ENCODE data around the gene CEMP1.

CEMP1 gene

DNA sequence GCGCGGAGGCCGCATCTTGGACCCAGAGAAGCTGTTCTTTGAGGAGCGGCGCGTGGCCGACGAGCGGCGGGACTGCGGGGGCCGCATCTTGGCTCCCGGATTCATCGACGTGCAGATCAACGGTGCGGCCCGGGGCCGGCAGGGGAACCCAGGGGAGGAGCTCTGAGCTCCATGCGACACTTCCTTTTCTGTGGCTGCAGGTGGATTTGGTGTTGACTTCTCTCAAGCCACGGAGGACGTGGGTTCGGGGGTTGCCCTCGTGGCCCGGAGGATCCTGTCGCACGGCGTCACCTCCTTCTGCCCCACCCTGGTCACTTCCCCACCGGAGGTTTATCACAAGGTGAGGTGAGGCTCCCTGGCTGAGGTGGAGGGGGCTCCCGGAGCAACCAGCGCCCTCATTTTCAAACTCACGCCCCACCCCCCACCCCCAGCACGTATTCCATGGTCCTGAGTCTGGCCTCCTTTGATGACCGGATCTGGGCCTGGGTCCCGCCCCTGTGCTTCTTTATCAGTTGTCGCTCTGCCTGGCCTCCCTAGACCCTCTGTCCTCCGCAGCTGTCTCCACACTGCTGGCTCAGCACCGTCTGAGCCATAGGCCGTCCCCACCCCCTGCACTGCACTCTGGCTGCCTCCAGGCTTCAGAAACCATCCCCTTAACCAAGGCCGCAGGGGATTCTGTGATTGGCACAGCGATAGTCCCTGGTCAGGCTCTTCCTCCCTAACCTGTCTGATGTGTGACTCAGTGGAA lies 10.2 kb downstream of the CEMP1 start:
- peak in 1 of 2 donors; percentile 29 for DNase-seq (ENCODE audit: low read depth in 2 of 2, low spot score in 1 of 2)

DNA sequence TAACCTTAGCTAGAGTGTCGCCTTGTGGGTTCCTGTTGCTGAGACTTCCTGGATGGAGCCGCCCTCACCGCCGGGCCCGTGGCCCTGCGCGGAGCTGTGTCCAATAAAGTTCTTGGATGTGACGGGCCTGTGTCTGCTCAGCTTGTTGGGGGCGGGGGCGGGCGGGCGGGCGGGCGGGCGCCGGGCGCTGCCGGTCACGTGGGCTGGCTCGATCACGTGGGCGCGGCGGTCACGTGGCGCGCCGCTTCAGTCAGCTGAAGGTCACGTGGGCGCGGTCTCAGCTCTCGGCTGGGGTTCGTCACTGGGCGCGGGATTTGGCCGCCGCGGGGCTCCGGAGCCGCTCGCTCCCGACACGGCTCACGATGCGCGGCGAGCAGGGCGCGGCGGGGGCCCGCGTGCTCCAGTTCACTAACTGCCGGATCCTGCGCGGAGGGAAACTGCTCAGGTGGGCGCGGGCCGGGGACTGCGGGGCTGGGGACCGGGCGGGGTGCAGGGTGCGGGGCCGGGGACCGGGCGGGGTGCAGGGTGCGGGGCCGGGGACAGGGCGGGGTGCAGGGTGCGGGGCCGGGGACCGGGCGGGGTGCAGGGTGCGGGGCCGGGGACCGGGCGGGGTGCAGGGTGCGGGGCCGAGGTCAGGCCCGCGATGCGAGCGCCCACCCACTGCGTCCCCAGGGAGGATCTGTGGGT lies 11.0 kb downstream of the CEMP1 start, which contains the start of gene AMDHD2:
AMDHD2 (plus strand) TSS at position 275 of the 687 bp plus-strand sequence; CDS start at position 363, 88 bp downstream.
- peak; percentile 71 to 77 for DNase-seq (ENCODE audit: low read depth in 2 of 2, low spot score in 1 of 2)

DNA sequence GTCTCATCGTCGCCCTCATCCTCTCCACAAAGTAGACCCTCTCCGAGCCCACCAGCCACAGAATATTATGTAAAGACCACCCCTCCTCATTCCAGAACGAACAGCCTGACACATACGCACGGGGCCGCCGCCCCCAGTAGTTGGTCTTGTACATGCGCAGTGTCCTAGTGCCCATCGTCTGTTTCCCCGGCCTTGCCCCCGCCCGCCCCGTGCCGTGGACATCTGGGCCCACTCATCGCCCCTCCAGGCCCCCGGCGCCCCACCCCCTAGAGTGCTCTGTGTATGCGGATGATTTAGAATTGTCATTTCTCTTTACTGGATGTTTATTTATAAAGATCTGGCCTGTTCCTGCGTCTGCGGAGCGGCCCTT lies 11.5 kb downstream of the CEMP1 start:
- DNase-seq (ENCODE audit: low read depth in 2 of 2, low spot score in 1 of 2) = no peak

DNA sequence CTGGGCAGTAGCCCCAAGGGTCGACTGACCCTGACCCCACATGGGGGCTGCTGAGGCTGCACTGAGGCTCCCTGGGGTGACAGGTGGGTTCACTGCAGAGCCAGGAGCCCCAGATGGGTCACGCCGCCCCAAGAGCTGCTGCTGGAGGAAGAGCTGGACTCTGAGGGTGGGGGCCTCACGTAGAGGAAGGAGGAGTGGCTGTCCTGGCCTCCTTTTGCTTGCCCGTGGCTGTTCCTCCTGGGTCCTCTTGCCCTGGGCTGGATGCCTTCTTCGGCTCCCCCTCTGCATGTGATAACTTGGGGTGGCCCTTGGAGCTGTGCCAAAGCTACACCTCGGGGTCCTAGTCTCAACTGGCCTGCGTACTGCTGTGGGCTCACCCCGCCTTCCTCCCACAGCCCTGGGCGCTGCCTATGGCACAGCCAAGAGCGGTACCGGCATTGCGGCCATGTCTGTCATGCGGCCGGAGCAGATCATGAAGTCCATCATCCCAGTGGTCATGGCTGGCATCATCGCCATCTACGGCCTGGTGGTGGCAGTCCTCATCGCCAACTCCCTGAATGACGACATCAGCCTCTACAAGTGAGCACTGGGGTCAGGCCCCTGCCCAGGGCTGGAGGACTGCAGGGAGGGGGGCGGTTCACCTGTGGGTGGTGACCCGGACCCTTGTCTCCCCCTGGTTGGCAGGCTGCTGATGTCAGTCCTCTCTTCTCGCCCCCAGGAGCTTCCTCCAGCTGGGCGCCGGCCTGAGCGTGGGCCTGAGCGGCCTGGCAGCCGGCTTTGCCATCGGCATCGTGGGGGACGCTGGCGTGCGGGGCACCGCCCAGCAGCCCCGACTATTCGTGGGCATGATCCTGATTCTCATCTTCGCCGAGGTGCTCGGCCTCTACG lies 12.1 kb downstream of the CEMP1 start:
- DNase-seq (ENCODE audit: low read depth in 2 of 2, low spot score in 1 of 2) = no peak

DNA sequence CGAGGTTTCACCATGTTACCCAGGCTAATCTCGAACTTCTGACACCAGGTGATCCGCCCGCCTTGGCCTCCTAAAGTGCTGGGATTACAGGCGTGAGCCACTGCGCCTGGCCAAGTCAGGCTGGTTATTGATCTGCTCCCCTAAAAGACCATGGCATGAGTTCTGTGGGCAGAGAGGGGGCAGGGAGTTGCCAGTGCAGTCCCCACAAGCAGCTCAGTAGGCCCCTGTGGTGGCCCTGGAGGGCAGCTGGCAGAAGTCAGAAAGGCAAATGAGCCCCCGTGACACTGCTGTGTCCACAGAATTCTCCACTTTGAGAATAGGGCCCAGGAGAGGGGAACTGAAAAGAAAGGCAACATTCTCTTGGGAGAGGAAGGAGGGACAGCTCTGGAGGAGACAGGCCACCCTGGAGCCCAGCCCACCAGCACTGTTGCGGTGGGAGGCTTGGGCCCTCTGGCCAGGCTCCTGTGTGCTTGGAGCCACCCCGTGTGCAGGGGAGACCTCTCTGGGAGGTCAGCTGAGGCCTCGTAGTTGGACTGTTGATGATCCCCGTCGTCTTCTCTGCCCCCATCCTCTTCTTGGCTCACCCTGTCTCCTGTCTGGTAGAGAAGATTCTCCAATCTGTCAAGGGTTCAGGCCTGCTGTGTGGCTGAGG lies 13.1 kb downstream of the CEMP1 start:
- DNase-seq (ENCODE audit: low read depth in 2 of 2, low spot score in 1 of 2) = no peak

DNA sequence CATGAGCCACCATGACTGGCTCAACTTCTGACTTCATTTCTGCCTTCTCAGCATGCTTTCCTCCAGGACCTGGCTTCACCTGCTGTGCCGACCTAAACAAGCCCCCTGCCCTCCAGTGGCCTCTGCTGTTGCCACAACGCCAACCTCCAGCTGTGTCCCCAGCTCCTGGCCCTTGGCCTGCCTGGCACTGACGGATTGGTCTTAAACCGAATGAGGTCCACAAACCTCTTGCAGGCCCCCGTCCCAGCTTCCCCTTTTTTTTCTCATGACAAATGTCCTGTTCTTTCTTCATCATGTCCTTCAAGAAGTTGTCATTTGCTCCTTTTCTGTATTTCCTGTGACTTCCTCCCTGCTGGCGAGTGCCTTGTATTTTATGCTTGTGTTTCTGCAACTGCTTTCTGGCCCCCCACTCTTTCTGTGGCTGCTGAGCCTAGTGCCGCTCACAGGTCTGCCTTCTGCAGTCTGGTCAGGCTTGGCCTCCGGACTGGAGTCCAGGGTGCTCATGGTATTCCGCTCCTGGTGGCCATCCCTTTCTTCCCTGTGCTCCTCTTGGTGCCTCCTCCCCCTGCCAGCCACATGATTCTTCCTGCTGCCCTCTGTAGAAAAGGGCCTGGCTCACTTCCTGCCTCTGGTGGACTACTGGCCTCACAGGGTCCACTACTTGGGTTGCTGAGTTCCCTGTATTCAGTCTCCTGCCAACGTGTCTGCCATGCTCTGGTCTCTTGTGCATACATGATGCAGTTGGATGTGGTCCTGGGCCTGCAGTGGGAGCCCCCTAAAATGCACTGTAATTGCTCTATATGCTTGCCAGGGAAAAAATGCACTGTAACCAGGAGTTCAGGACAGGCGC lies 14.6 kb downstream of the CEMP1 start:
- DNase-seq (ENCODE audit: low read depth in 2 of 2, low spot score in 1 of 2) = no peak

DNA sequence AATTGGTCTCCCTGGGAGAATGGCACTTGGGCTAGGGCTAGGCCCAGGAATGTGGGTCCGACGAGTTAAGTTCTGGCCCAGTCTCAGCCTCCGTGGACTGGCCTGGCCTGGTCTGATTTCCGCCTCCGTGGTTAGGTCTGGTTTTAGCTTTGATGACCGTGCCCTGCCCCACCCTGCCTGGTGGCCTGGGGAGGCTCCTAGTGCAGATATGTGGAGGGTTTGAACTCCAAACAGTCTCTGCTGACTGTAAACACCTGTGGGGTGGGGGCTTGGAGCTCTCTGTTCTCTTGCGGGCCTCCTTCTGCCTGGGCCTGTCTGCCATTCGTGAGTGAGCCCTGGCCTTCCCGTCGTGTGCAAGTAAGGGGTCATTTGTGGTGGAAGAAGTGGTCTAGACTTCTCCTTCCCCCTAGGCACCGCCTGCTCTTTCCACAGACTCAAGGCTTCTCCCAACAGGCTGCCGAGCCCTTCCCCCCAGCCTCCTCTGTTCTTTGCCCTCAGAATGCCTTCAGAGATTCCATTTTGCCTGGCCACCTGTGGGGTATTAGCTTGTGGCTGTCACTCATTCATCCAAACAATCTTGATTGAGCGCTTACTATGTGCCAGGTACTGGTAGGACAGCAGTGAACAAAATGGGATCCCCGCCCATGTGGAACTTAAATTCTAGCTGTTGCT lies 15.9 kb downstream of the CEMP1 start:
- DNase-seq (ENCODE audit: low read depth in 2 of 2, low spot score in 1 of 2) = no peak

DNA sequence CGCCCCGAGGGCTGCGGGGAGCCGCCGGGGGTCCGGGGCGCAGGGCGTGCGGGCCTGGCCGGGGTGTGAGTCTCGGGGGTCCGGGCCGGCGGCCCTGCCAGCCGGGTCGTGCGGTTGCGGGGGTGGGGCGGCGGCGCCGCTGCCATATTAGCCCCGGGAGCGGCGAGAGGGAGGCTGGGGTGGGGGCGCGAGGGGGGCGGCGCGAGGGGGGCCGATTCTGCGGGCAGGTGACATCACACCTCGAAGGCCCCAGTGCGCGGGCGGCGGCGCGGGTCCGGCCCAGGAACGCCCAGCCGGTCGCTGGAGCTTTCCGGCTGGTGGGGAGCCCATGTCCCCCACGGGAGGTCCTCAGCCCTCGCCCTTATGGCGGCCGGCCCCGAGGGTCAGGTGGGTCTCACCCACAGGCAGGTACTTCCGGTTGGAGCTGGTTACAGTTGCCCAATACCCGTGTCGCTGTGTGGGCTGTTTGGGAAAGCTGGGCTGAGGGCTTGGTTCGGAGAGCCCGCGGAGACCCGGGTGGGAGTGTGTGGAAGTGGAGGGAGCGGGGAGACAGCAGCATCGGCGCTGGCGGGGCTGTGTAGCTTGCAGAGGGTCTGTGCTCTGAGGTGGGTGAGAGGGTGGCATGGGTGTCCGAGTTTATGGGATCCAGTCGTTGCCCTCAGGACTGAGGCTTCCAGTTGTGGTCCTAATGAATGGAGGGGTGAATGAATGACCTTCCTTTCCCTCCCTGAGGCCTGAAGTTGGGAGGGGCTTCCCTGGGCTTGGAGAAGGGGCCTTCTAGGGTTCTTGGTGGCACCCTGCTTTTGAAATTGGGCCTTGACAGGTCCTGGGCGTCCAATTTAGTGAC lies 16.7 kb downstream of the CEMP1 start:
- no peak for DNase-seq (ENCODE audit: low read depth in 2 of 2, low spot score in 1 of 2)

DNA sequence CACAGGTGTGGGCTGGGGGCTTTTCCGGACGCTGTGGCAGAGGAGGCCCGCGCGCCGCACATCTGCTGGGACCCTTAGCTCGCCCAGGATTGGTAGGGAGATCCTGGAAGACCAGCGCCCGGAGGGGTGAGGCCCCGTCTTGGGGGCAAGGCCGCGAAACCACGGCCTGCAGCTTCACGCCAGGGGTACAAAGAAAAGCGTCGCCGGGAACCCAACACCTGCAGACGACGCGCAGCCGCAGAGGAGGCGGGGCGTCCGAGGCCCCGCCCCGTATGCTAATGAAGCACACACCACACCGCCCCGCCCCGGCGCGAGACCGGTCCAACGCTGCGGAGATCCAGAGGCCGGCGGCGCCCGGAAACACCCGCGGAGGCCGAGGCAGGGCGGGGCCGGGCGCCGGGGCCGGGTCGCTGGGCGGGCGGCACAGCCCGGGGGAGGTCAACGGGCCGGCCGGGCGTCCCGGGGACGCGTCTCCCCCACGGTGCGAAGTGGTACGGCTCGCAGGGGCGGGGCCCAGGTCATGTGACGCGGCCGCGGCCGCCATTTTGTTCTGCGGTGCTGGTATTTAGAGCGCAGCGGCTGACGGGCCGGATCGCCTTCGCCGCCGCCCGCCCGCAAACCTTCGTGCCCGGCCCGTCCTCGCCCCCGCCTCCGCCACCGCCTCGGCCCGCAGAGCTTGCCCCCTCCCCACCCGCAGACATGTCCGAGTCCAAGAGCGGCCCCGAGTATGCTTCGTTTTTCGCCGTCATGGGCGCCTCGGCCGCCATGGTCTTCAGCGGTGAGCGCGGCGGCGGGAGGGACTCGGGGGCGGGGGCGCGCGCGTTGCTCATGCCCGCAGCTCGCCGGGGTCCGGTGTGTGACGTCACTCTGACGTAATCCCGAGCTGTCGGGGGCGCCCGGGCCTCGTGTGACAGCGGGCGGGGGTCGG lies 17.5 kb downstream of the CEMP1 start, which contains the start of gene ATP6V0C:
ATP6V0C (plus strand) TSS at position 548 of the 928 bp plus-strand sequence; CDS start at position 700, 152 bp downstream.
- DNase-seq (ENCODE audit: low read depth in 2 of 2, low spot score in 1 of 2) = peak; percentile 84 to 86

DNA sequence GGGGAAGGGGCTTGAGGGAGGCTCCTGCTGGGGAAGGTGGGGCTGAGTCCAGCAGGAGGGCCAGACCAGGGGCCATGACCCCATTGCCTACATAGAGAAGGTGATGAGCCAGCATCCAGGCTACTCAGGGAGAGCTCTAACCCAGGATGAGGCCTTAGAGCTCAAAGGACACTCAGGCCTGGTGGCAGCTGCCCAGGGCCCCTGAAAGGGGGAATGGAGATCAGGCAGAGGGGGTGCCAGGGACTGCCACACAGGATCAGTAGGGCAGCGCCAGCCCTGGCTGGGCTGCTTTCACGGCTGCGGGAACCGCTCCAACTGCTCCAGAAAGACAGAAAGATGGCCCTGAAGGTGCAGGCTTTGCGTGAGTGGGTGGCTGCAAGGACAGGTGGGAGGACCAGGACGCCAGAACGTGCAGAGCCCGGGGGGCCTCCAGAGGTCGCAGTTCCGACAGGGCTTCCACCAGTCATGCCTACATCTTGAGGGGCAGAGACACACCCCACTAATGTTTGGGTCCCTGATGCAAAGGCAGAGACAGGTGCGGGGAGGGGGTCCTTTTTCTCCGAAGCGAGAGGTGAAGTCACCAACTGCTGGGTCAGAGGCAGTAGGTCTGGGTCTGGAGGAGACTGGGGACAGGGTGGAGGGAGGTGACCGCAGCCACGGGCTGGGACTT lies 18.3 kb downstream of the CEMP1 start:
- DNase-seq (ENCODE audit: low read depth in 2 of 2, low spot score in 1 of 2) = no peak

DNA sequence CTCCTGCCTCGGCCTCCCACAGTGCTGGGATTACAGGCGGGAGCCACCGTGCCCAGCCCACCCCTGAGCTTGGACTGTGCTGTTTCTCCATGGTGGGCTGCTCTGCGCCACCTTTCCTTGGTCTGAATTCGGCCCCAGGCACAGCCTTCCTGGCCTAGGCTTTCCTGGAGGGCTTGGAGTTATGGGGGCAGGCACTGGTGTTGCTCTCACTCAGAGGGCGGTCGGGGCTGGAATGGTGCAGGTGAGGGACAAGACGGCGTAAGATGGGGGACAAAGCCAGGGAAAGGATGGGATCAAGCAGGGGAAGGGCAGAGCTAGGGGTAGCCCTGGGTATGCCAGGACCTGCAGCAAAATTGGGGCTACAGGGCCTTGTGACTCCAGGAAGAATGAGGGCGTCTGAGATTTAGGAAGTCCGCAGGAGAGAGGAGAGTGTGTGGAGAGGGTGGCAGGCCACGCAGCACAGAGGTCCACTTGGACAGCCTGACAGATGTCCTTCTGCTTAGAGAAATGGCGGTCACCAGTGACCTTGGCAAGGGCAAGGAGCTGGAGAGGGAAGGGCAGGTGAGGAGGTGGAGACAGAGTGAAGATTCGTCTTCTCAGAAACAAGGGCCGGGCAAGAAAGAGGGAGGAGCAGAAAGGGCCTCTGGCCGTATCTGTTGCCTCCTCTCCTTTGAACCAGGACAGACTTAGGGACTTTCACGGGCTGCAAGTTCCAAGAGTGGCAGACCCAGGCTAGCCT lies 19.0 kb downstream of the CEMP1 start:
- no peak for DNase-seq (ENCODE audit: low read depth in 2 of 2, low spot score in 1 of 2)

DNA sequence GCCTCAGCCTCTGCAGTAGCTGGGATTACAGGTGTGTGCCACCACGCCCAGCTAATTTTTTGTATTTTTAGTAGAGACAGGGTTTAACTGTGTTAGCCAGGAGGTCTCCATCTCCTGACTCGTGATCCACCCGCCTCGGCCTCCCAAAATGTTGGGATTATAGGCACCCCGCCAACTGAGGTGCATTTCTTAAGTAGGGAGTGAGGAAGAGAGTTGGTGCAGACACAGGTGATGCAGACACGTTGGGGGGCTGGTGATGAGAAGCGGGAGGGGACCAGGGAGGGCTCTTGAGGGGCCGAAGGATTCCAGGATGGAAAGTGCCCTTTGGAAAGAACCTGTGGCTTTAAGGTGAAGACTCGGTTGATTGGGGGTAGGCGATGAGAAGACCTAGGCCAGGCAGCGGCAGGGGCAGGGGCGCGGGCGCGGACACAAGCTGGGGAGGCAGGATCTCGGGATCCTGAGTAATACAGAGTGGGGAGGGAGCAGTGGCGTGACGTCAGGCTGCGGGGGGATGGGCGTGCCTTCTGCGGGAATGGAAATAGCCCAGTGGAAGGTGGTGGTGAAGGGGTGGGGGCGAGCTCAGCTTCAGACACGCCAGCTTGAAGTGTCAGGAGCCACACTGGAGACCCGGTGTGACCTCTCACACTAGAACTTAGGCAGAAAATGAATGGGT lies 19.9 kb downstream of the CEMP1 start:
- no peak for DNase-seq (ENCODE audit: low read depth in 2 of 2, low spot score in 1 of 2)

DNA sequence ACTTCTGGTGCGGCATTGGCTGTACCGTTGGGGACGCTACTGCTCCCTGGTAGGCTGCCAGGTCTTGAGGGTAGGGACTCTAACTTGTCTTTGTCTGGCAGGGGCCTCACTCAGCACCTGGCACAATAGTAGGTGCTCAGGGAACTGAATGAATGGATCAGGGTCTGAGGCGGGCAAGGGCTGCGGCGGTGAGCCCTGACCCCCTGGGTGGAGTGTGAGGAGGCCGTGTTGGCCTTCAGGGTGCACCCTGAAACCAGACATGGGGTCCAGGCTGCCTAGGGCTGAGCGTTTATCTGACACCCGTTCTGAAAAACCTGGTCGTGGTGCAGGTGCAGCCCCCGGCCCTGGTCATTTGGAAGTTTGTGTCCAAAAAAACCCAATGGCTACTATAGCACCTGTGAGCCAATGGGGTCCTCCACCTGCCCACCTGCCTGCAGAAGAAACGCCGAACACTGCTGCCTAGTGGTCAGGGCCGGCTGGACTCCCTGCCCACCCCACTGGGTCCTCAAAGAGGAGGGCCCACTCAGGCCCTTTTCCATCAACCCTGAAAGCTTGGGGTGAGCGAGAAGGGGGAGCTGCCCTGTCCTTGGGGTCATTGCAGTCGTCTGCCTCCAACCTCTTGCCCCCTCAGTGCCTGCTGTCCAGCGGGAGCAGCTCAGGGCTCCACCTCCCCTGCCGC lies 22.3 kb downstream of the CEMP1 start:
- DNase-seq (ENCODE audit: low read depth in 2 of 2, low spot score in 1 of 2) = no peak

DNA sequence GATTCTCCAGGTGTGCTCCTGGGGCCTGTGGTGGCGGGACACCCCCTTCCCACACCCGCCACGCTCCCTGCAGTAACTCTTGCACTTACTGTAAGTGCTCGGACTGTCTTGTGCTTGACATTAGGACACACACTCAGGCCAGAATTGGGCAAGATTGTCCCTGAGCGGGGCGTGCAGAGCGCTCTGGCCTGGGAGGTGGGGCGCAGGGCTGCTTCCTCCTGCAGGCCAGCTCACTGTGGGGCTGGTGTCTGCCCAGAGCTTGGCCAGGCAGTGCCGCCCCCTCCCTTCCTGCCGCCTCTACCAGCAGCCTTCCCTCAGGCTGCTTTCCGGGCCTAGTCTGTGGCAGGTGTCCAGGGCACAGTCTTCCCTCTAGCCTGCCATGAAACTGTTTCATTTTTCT lies 23.5 kb downstream of the CEMP1 start:
- DNase-seq (ENCODE audit: low read depth in 2 of 2, low spot score in 1 of 2) = no peak

DNA sequence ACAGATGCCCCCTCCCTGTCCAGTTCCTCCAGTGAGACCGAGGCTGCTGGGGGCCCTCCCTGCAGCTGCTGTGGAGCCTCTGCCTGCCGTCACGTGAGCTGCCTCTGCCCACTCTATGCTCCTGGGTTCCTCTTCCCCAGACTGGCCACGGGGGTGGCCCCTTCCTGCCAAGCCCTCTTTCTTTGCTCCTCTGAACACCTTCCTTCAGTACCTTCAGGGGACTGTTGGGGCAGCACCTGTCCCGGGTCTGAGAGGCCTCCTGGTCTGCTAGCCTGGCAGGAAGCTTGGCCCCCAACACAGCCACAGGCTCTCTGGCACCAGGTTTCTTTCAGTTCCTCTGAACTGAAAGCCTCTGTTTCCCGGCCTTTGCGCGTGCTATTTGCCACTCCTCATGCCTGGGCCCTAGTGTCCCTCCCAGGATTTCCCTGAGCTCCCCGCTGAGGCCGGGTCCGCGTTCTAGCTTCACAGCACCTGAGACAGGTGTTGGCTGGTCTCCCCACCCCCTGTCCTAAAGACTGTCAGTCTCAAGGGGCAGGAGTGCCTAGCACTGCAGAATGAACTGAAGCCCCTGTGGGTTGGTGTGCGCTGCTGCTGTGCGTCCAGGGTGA lies 24.1 kb downstream of the CEMP1 start:
- DNase-seq (ENCODE audit: low read depth in 2 of 2, low spot score in 1 of 2) = no peak

Data from stimulated activated CD8-positive, alpha-beta memory T cell treated with anti-CD3 and anti-CD28 coated beads, Interleukin-4, amount 100 ng/mL, for 1 hour (primary cell).